HEK293 (cell line): ENCODE data around the gene CHRM4.

ENCODE experiments used
- CTCF ChIA-PET: fragments of 350-600 bp; formaldehyde crosslinking; extraction: SDS; loops from one replicate; lab custom pipeline; 2021; ENCODE audit warnings: antibody characterized with exemption; lab: Yijun Ruan, JAX
- POLR2A ChIA-PET: fragments of 300-600 bp; formaldehyde crosslinking; extraction: SDS; loops from one replicate; lab custom pipeline; 2020; ENCODE audit warnings: antibody characterized with exemption, inconsistent platforms; lab: Yijun Ruan, JAX
- H3K27ac ChIP-seq: fragments of 200-500 bp; sonication (Bioruptor generic); 2 replicates; pipeline ENCODE4 v1.5.1; 2014; ENCODE audit warnings: low read depth, low read length, control low read depth, inconsistent platforms; ENCODE audit errors: extremely low read depth
- H3K36me3 ChIP-seq, 2 experiments: fragments of 200-500 bp in 1 of 2; sonication (Bioruptor generic) in 1 of 2; 1 replicate in 1 of 2; 2 replicates in 1 of 2; pipeline ENCODE4 v1.5.1; 2014 to 2017; ENCODE audit warnings: inconsistent platforms in 2 of 2, low read length in 2 of 2; ENCODE audit not compliant: control insufficient read depth in 2 of 2, insufficient read depth in 1 of 2
- H3K4me1 ChIP-seq: fragments of 200-500 bp; sonication (Bioruptor generic); 2 replicates; pipeline ENCODE4 v1.5.1; 2014; ENCODE audit warnings: mild to moderate bottlenecking, low read length, inconsistent platforms; ENCODE audit not compliant: control insufficient read depth, insufficient read depth
- H3K4me3 ChIP-seq: 2 replicates; pipeline ENCODE4 v1.5.1; 2011; ENCODE audit warnings: low read depth, mild to moderate bottlenecking, control low read depth, low read length, moderate library complexity
- H3K9me3 ChIP-seq: fragments of 200-500 bp; sonication (Bioruptor generic); 2 replicates; pipeline ENCODE4 v1.5.1; 2014; ENCODE audit warnings: low read depth, low read length, inconsistent platforms; ENCODE audit not compliant: control insufficient read depth, insufficient read depth
- EGR2 ChIP-seq: fragments of 450-650 bp; formaldehyde crosslinking; IDR thresholded peaks from 2 replicates; pipeline ENCODE4 v1.5.1; 2016; ENCODE audit warnings: low read depth, missing biosample characterization, missing genetic modification characterization
- GLIS2 ChIP-seq: fragments of 450-650 bp; formaldehyde crosslinking; IDR thresholded peaks from 2 replicates; pipeline ENCODE4 v1.5.1; 2016; ENCODE audit warnings: missing biosample characterization, missing genetic modification characterization
- KLF8 ChIP-seq: fragments of 450-650 bp; formaldehyde crosslinking; IDR thresholded peaks from 2 replicates; pipeline ENCODE4 v1.5.1; 2016; ENCODE audit warnings: missing biosample characterization, missing genetic modification characterization
- SP2 ChIP-seq: fragments of 450-650 bp; formaldehyde crosslinking; IDR thresholded peaks from 2 replicates; pipeline ENCODE4 v1.5.1; 2016; ENCODE audit warnings: missing biosample characterization, missing genetic modification characterization
- SP3 ChIP-seq: fragments of 450-650 bp; formaldehyde crosslinking; IDR thresholded peaks from 2 replicates; pipeline ENCODE4 v1.5.1; 2016; ENCODE audit warnings: missing biosample characterization, missing genetic modification characterization
- ZBTB26 ChIP-seq: fragments of 450-650 bp; formaldehyde crosslinking; optimal IDR thresholded peaks from 2 replicates; pipeline ENCODE3; 2016; ENCODE audit warnings: missing biosample characterization, mild to moderate bottlenecking, missing genetic modification characterization
- ZBTB6 ChIP-seq: fragments of 450-650 bp; formaldehyde crosslinking; IDR thresholded peaks from 2 replicates; pipeline ENCODE4 v1.5.1; 2017; ENCODE audit warnings: missing biosample characterization, missing genetic modification characterization
- ZBTB8A ChIP-seq: fragments of 450-650 bp; formaldehyde crosslinking; IDR thresholded peaks from 2 replicates; pipeline ENCODE4 v1.5.1; 2016; ENCODE audit warnings: missing biosample characterization, missing genetic modification characterization
- ZFHX2 ChIP-seq: fragments of 450-650 bp; formaldehyde crosslinking; conservative IDR thresholded peaks from 2 replicates; pipeline ENCODE4 v1.5.1; 2016; ENCODE audit warnings: missing biosample characterization, missing genetic modification characterization
- ZFP37 ChIP-seq: fragments of 450-650 bp; formaldehyde crosslinking; IDR thresholded peaks from 2 replicates; pipeline ENCODE4 v1.5.1; 2016; ENCODE audit warnings: missing biosample characterization, missing genetic modification characterization
- ZFP41 ChIP-seq: fragments of 450-650 bp; formaldehyde crosslinking; IDR thresholded peaks from 2 replicates; pipeline ENCODE4 v1.5.1; 2016; ENCODE audit warnings: missing biosample characterization, missing genetic modification characterization, borderline replicate concordance
- ZNF112 ChIP-seq: fragments of 450-650 bp; formaldehyde crosslinking; IDR thresholded peaks from 2 replicates; pipeline ENCODE4 v1.5.0; 2017; ENCODE audit warnings: missing biosample characterization, missing genetic modification characterization
- ZNF121 ChIP-seq: fragments of 450-650 bp; formaldehyde crosslinking; IDR thresholded peaks from 2 replicates; pipeline ENCODE4 v1.5.1; 2016; ENCODE audit warnings: missing biosample characterization, missing genetic modification characterization
- ZNF248 ChIP-seq: fragments of 450-650 bp; formaldehyde crosslinking; IDR thresholded peaks from 2 replicates; pipeline ENCODE4 v1.5.1; 2017; ENCODE audit warnings: missing biosample characterization, missing genetic modification characterization
- ZNF335 ChIP-seq: fragments of 450-650 bp; formaldehyde crosslinking; conservative IDR thresholded peaks from 2 replicates; pipeline ENCODE4 v1.5.1; 2016; ENCODE audit warnings: missing biosample characterization, missing genetic modification characterization
- ZNF341 ChIP-seq: fragments of 450-650 bp; formaldehyde crosslinking; IDR thresholded peaks from 2 replicates; pipeline ENCODE4; 2016; ENCODE audit warnings: low read depth, missing biosample characterization, missing genetic modification characterization
- ZNF394 ChIP-seq: fragments of 450-650 bp; formaldehyde crosslinking; IDR thresholded peaks from 2 replicates; pipeline ENCODE4 v1.5.1; 2016; ENCODE audit warnings: missing biosample characterization, missing genetic modification characterization, mild to moderate bottlenecking, moderate library complexity, borderline replicate concordance
- ZNF704 ChIP-seq: fragments of 450-650 bp; formaldehyde crosslinking; IDR thresholded peaks from 2 replicates; pipeline ENCODE4 v1.5.1; 2016; ENCODE audit warnings: missing biosample characterization, missing genetic modification characterization

Gene CHRM4

DNA sequence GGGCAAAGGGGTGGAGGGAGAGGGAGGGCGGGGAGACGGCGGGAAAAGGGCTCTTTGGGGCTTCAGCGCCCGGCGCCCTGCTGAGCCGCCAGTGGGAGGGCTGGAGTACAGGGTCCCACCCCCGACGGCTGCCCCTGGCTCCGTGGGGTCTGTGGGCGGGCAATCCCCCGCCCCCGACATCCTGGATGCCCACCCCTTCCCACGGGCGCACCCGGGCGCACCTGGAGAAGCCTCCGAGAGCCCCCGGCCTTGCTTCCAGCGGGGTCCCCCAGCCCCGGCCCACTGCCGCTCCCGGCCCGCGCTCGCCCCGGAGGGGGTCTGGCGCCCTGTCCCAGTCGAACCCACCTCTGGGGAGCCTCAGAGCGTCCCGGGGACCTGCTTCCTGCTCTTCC is 394 bp downstream of the CHRM4 start:
- Histone ChIP-seq H3K9me3 (no peaks in the 10 kb centered on the region), H3K36me3 (peaks cover 0 to 5% of the 10 kb centered on the region in 2 experiments; a peak in 1 of 3 replicates), H3K27ac (no peak overlapping the region), H3K4me3 (peak overlapping the region; percentile 45), H3K4me1 (no peaks in the 10 kb centered on the region)
- ChIA-PET POLR2A (interaction anchor here (0.6 kb wide), 1 partner anchor 60 kb away, joined by 5 read pairs; no protein-coding TSS in a partner anchor), CTCF (interaction anchor here (0.5 to 5.4 kb wide), 11 partner anchors 8 to 426 kb away, joined by 3 to 43 read pairs (median 4); no protein-coding TSS in a partner anchor)
- 0 out of 2 replicates have a peak, but pooled peaks have one; percentile 11 for TF ChIP-seq ZNF335 (tag by site-specific recombination)
- TF ChIP-seq EGR2 (tag by site-specific recombination): peak; percentile 54; the same call in 1 of the 2 replicates
- 0 out of 2 replicates have a peak, but pooled peaks have one; percentile 17 for TF ChIP-seq ZNF341 (tag by site-specific recombination)
- TF ChIP-seq SP2: peak; percentile 22; the same call in 1 of the 2 replicates
- no peak for TF ChIP-seq ZNF394 (tag by site-specific recombination)
- TF ChIP-seq ZBTB8A (tag by site-specific recombination): peak; percentile 63
- TF ChIP-seq ZFP41 (tag by site-specific recombination): no peak
- TF ChIP-seq GLIS2 (tag by site-specific recombination): peak; percentile 56
- peak; percentile 15; the same call in 1 of the 2 replicates for TF ChIP-seq KLF8 (tag by site-specific recombination)
- TF ChIP-seq ZFHX2 (tag by site-specific recombination): peak; percentile 80
- no peak for TF ChIP-seq ZNF112 (tag by site-specific recombination)
- peak; percentile 46 for TF ChIP-seq SP3 (tag by site-specific recombination)
- TF ChIP-seq ZNF704 (tag by site-specific recombination): no peak
- TF ChIP-seq ZBTB26 (tag by site-specific recombination): peak; percentile 23

- ChIA-PET CTCF (interaction anchor here (0.6 to 5.4 kb wide), 18 partner anchors 11 to 518 kb away, joined by 3 to 56 read pairs (median 5); no protein-coding TSS in a partner anchor), POLR2A (interaction anchor here (0.6 to 1.5 kb wide), 3 partner anchors 14 to 152 kb away, joined by 3 to 5 read pairs (median 4); no protein-coding TSS in a partner anchor)
- H3K36me3 ChIP-seq: no peaks in the 10 kb centered on the region
- H3K27ac ChIP-seq: no peak overlapping the region
- H3K4me1 ChIP-seq: no peaks in the 10 kb centered on the region
- TF ChIP-seq ZBTB6 (peak; percentile 12; the same call in 1 of the 2 replicates), ZFP37 (tag by site-specific recombination) (no peak), ZNF121 (tag by site-specific recombination) (no peak), ZNF248 (no peak)
- H3K4me3 ChIP-seq: no peak overlapping the region
- H3K9me3 ChIP-seq: no peaks in the 10 kb centered on the region
Observed at GRCh38 chr11:46390331-46391171, 1.0 kb downstream of the CHRM4 start.
